Karpas-422 (cell line): ENCODE measurements around the gene CSRNP2. TPM values are rescaled to one million over a fixed set of nuclear protein-coding genes. Genes with fewer than 3 reads are reported as not detected.
"Not testable (repeated sequence)": the region's sequence is repeated elsewhere in the genome, so short reads cannot be mapped to it uniquely, and the experiment has no call there.

Experiments used
- DNase-seq: peaks from one replicate; pipeline ENCODE4 v3.0.0-alpha.2; 2015
- H2AFZ ChIP-seq: fragments of 200-600 bp; sonication (generic); 2 replicates; pipeline ENCODE4 v1.6.1; 2014; ENCODE audit warnings: antibody characterized with exemption, low read length, mixed read lengths
- H3K27ac ChIP-seq: fragments of 200-600 bp; sonication (generic); 2 replicates; pipeline ENCODE4 v1.5.1; 2014; ENCODE audit warnings: mild to moderate bottlenecking, low read length, moderate library complexity
- H3K27me3 ChIP-seq: fragments of 200-600 bp; sonication (generic); 2 replicates; pipeline ENCODE4 v1.6.1; 2014; ENCODE audit warnings: low read length, mixed read lengths
- H3K36me3 ChIP-seq: fragments of 200-600 bp; sonication (generic); 2 replicates; pipeline ENCODE4 v1.6.1; 2014; ENCODE audit warnings: low read length, mixed read lengths; ENCODE audit not compliant: insufficient read depth
- H3K4me1 ChIP-seq: fragments of 200-600 bp; sonication (generic); 2 replicates; pipeline ENCODE4 v1.6.1; 2014; ENCODE audit warnings: mild to moderate bottlenecking, low read length, mixed read lengths
- H3K4me2 ChIP-seq: fragments of 200-600 bp; sonication (generic); 2 replicates; pipeline ENCODE4 v1.6.1; 2014; ENCODE audit warnings: low read length, low read depth, mild to moderate bottlenecking; ENCODE audit not compliant: poor library complexity, severe bottlenecking
- H3K4me3 ChIP-seq: fragments of 200-600 bp; sonication (generic); 2 replicates; pipeline ENCODE4 v1.5.1; 2014; ENCODE audit warnings: mild to moderate bottlenecking, antibody characterized with exemption, low read length, mixed read lengths
- H3K79me2 ChIP-seq: fragments of 200-600 bp; sonication (generic); 2 replicates; pipeline ENCODE4 v1.6.1; 2014; ENCODE audit warnings: mild to moderate bottlenecking, low read length, mixed read lengths
- H3K9ac ChIP-seq: fragments of 200-600 bp; sonication (generic); 2 replicates; pipeline ENCODE4 v1.6.0; 2014; ENCODE audit warnings: low read length
- H3K9me2 ChIP-seq: fragments of 200-600 bp; sonication (generic), shearing (Covaris generic); replicated peaks from 2 replicates; pipeline ENCODE4 v1.6.0; 2014; ENCODE audit warnings: mild to moderate bottlenecking, low read length, moderate library complexity; ENCODE audit not compliant: insufficient read depth
- H3K9me3 ChIP-seq: fragments of 300-700, 200-600 bp; sonication (generic); 2 replicates; pipeline ENCODE4 v1.6.1; 2014; ENCODE audit warnings: low read length, mixed read lengths
- H4K20me1 ChIP-seq: fragments of 200-600 bp; sonication (generic); 2 replicates; pipeline ENCODE4 v1.6.1; 2014; ENCODE audit warnings: mild to moderate bottlenecking, antibody characterized with exemption, low read length, low read depth; ENCODE audit not compliant: insufficient read depth
- total RNA-seq: library from RNA; depleted of rRNA; stranded (reverse); fragments of >200 nt; shearing (Covaris generic); gene quantifications from 2 replicates; pipeline ENCODE4 v1.2.3, GENCODE V29; 2014; ENCODE audit warnings: low replicate concordance

CSRNP2 gene
- total RNA-seq, 1 experiment from 2014 or later = 15.2 TPM

GRCh38 chr12:51085757-51086156 is 2.4 kb upstream of the CSRNP2 start:
- Histone ChIP-seq H4K20me1 (no peaks in the 10 kb centered on the region), H3K4me3 (no peak overlapping the region), H3K9ac (no peak overlapping the region), H3K36me3 (no peaks in the 10 kb centered on the region), H3K27ac (no peak overlapping the region), H3K4me2 (no peak overlapping the region), H2AFZ (no peak overlapping the region), H3K79me2 (peaks cover 23% of the 10 kb centered on the region), H3K4me1 (peaks cover 17% of the 10 kb centered on the region), H3K27me3 (no peaks in the 10 kb centered on the region), H3K9me2 (no peaks in the 10 kb centered on the region), H3K9me3 (no peaks in the 10 kb centered on the region)
- DNase-seq = no peak

GRCh38 chr12:51082561-51083125 is 753 bp downstream of the CSRNP2 start:
- Histone ChIP-seq H3K4me1 (peaks cover 17% of the 10 kb centered on the region), H3K4me2 (peak overlapping the region; percentile 72), H3K9me2 (no peaks in the 10 kb centered on the region), H4K20me1 (no peaks in the 10 kb centered on the region), H3K9me3 (no peaks in the 10 kb centered on the region), H3K27me3 (no peaks in the 10 kb centered on the region), H3K27ac (0 out of 2 replicates have a peak overlapping the region, but pooled peaks have one; percentile 14), H3K9ac (peak overlapping the region; percentile 90), H2AFZ (no peak overlapping the region), H3K79me2 (peaks cover 38% of the 10 kb centered on the region), H3K36me3 (no peaks in the 10 kb centered on the region), H3K4me3 (peak overlapping the region; percentile 79)
- DNase-seq = peak; percentile 62

GRCh38 chr12:51081421-51081820 is 2.0 kb downstream of the CSRNP2 start:
- no peak for DNase-seq
- H3K4me2 ChIP-seq = peak overlapping the region; percentile 72
- no peaks in the 10 kb centered on the region for H3K9me3 ChIP-seq

DNA sequence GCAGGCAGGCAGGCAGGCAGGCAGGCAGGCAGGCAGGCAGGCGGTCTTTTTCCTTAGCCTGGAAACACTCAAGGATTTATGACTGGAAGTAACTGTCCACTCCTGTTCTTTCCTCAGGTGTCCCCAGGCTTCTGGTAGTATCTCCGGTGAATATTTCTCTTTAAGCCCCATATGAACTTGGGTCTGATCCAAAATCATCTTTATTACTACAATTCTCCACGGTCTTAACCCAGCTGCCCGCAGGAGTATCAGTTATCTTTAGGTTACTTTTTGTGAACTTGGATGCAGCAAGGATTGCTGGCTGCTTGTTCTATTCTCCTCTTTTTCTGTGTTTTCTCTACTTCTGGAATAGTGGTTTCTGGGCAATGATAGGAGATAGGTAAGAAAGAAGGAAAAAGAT is 3.3 kb downstream of the CSRNP2 start:
- H3K27me3 ChIP-seq = no peaks in the 10 kb centered on the region
- no peaks in the 10 kb centered on the region for H3K9me3 ChIP-seq
- peaks cover 14% of the 10 kb centered on the region for H3K4me1 ChIP-seq
- no peaks in the 10 kb centered on the region for H3K9me2 ChIP-seq
- DNase-seq = no peak
- peaks cover 52% of the 10 kb centered on the region for H3K79me2 ChIP-seq
- no peaks in the 10 kb centered on the region for H3K36me3 ChIP-seq
- H4K20me1 ChIP-seq = no peaks in the 10 kb centered on the region
- no peak overlapping the region for H3K4me2 ChIP-seq
- H3K9ac ChIP-seq = no peak overlapping the region
- H3K4me3 ChIP-seq = no peak overlapping the region
- H2AFZ ChIP-seq = no peak overlapping the region
- no peak overlapping the region for H3K27ac ChIP-seq

More at GRCh38 chr12:51081421-51081820, 2.0 kb downstream of the CSRNP2 start:
- no peak overlapping the region for H3K4me3 ChIP-seq
- no peaks in the 10 kb centered on the region for H3K9me2 ChIP-seq
- no peak overlapping the region for H3K27ac ChIP-seq
- H4K20me1 ChIP-seq = no peaks in the 10 kb centered on the region
- H3K79me2 ChIP-seq = peaks cover 49% of the 10 kb centered on the region
- H3K4me1 ChIP-seq = peaks cover 17% of the 10 kb centered on the region
- H3K9ac ChIP-seq = no peak overlapping the region
- no peaks in the 10 kb centered on the region for H3K27me3 ChIP-seq
- no peak overlapping the region for H2AFZ ChIP-seq
- H3K36me3 ChIP-seq = no peaks in the 10 kb centered on the region

DNA sequence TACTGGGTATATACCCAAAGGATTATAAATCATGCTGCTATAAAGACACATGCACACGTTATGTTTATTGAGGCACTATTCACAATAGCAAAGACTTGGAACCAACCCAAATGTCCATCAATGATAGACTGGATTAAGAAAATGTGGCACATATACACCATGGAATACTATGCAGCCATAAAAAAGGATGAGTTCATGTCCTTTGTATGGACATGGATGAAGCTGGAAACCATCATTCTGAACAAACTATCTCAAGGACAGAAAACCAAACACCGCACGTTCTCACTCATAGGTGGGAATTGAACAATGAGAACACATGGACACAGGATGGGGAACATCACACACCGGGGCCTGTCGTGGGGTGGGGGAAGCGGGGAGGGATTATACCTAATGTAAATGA is 4.5 kb downstream of the CSRNP2 start:
- not testable (repeated sequence) for DNase-seq, H3K27ac ChIP-seq, H3K9me2 ChIP-seq, H2AFZ ChIP-seq, H3K9ac ChIP-seq, H3K4me2 ChIP-seq, H3K4me3 ChIP-seq, H3K36me3 ChIP-seq, H3K27me3 ChIP-seq, H4K20me1 ChIP-seq, H3K9me3 ChIP-seq
- peaks cover 13% of the 10 kb centered on the region for H3K4me1 ChIP-seq
- peaks cover 52% of the 10 kb centered on the region for H3K79me2 ChIP-seq

GRCh38 chr12:51078346-51078745 is 5.0 kb downstream of the CSRNP2 start:
- H3K9me2 ChIP-seq, H3K27ac ChIP-seq, H4K20me1 ChIP-seq, DNase-seq, H2AFZ ChIP-seq, H3K36me3 ChIP-seq, H3K27me3 ChIP-seq, H3K9me3 ChIP-seq, H3K4me2 ChIP-seq, H3K4me3 ChIP-seq, H3K9ac ChIP-seq: not testable (repeated sequence)
- H3K79me2 ChIP-seq = peaks cover 52% of the 10 kb centered on the region
- H3K4me1 ChIP-seq = peaks cover 10% of the 10 kb centered on the region

- no peaks in the 10 kb centered on the region for H3K9me2 ChIP-seq
- peaks cover 49% of the 10 kb centered on the region for H3K79me2 ChIP-seq
- no peak overlapping the region for H3K9ac ChIP-seq
- H3K9me3 ChIP-seq = no peaks in the 10 kb centered on the region
- no peak for DNase-seq
- peaks cover 3% of the 10 kb centered on the region; the same call in 1 of the 2 replicates for H3K36me3 ChIP-seq
- no peak overlapping the region for H3K4me2 ChIP-seq
- no peak overlapping the region for H3K4me3 ChIP-seq
- no peak overlapping the region for H2AFZ ChIP-seq
- H4K20me1 ChIP-seq = no peaks in the 10 kb centered on the region
- no peak overlapping the region for H3K27ac ChIP-seq
- no peaks in the 10 kb centered on the region for H3K27me3 ChIP-seq
- peaks cover 10% of the 10 kb centered on the region for H3K4me1 ChIP-seq
Observed at GRCh38 chr12:51077930-51078329, 5.5 kb downstream of the CSRNP2 start.

GRCh38 chr12:51076236-51076930 is 7.0 kb downstream of the CSRNP2 start:
- no peak overlapping the region for H3K9ac ChIP-seq
- H3K36me3 ChIP-seq = peaks cover 3% of the 10 kb centered on the region; the same call in 1 of the 2 replicates
- H2AFZ ChIP-seq = no peak overlapping the region
- H3K9me2 ChIP-seq = no peaks in the 10 kb centered on the region
- no peak overlapping the region for H3K4me3 ChIP-seq
- no peaks in the 10 kb centered on the region for H3K9me3 ChIP-seq
- H4K20me1 ChIP-seq = no peaks in the 10 kb centered on the region
- no peak for DNase-seq
- H3K79me2 ChIP-seq = peaks cover 33% of the 10 kb centered on the region
- no peaks in the 10 kb centered on the region for H3K4me1 ChIP-seq
- H3K27me3 ChIP-seq = no peaks in the 10 kb centered on the region
- H3K27ac ChIP-seq = no peak overlapping the region
- no peak overlapping the region for H3K4me2 ChIP-seq
